Fibroblast of the aortic adventitia (primary cell): ENCODE data around the gene TAF4. TPM values are rescaled to one million over a fixed set of nuclear protein-coding genes. Genes with fewer than 3 reads are reported as not detected.
"Not testable (repeated sequence)": the region's sequence is repeated elsewhere in the genome, so short reads cannot be mapped to it uniquely, and the experiment has no call there.

ENCODE experiments used
- DNase-seq: peaks from one replicate; pipeline ENCODE4 v3.0.0-alpha.2; 2010; ENCODE audit warnings: low read depth
- H3K4me3 ChIP-seq: 2 replicates; pipeline ENCODE4 v1.5.1; 2011; ENCODE audit warnings: low read depth, mild to moderate bottlenecking, control low read depth, low read length, moderate library complexity
- CTCF ChIP-seq: IDR thresholded peaks from 2 replicates; pipeline ENCODE4 v1.5.1; 2011; ENCODE audit warnings: mild to moderate bottlenecking, low read length, control low read depth, inconsistent platforms; ENCODE audit not compliant: insufficient read depth
- total RNA-seq: library from RNA; depleted of rRNA; stranded (reverse); fragments of >200 nt; gene quantifications from 2 replicates; pipeline ENCODE4 v1.2.3, GENCODE V29; 2012; ENCODE audit warnings: low replicate concordance

TAF4 gene
- total RNA-seq, 1 donor, result 5.4 TPM

- DNase-seq, result no peak
- H3K4me3 ChIP-seq, result no peak overlapping the region
- TF ChIP-seq CTCF, result no peak
Measured at GRCh38 chr20:62089393-62089792, 23.7 kb upstream of the TAF4 start.

GRCh38 chr20:62088258-62089127 is 22.8 kb upstream of the TAF4 start:
- no peak for TF ChIP-seq CTCF
- peak; percentile 62 for DNase-seq
- H3K4me3 ChIP-seq, result no peak overlapping the region

GRCh38 chr20:62087632-62088031 is 22.0 kb upstream of the TAF4 start:
- H3K4me3 ChIP-seq, result no peak overlapping the region
- no peak for DNase-seq
- no peak for TF ChIP-seq CTCF

GRCh38 chr20:62087227-62087626 is 21.5 kb upstream of the TAF4 start:
- H3K4me3 ChIP-seq, result no peak overlapping the region
- DNase-seq, result no peak
- no peak for TF ChIP-seq CTCF

- TF ChIP-seq CTCF, result no peak
- no peak overlapping the region for H3K4me3 ChIP-seq
- no peak for DNase-seq
Measured at GRCh38 chr20:62085206-62085605, 19.5 kb upstream of the TAF4 start.

- H3K4me3 ChIP-seq, DNase-seq: not testable (repeated sequence)
Measured at GRCh38 chr20:62084224-62084623, 18.5 kb upstream of the TAF4 start.

GRCh38 chr20:62083312-62083711 is 17.6 kb upstream of the TAF4 start:
- no peak for TF ChIP-seq CTCF
- no peak for DNase-seq
- H3K4me3 ChIP-seq, result no peak overlapping the region
